NCI-H345 (cell line): ENCODE data around the gene RBBP8.

ENCODE experiments used
- DNase-seq: peaks from one replicate; lab custom pipeline; 2025; lab: John Stamatoyannopoulos, UW

The RBBP8 gene

GRCh38 chr18:22999212-22999611 lies 66.1 kb downstream of the RBBP8 start:
- DNase-seq: no peak

GRCh38 chr18:22999647-23000046 lies 66.5 kb downstream of the RBBP8 start:
- no peak for DNase-seq

DNA sequence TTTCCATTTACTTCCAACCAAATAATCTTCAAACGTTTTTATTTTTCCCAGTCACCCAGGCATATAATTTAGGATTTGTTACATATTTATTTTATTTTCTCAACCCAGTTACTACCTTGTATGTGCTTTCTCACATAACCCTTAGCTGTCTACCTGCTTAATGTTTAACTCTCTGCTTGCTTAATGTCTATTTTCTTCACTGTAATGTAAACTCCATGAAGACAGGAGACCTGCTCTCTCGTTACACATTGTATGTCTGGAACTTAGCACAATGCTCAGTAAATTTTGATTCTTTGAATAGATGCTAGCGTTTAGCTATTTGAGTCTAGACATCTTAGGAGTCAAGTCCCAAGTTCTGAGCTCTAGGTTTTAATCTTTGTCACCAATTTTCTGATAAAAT lies 70.2 kb downstream of the RBBP8 start:
- DNase-seq: no peak

- no peak for DNase-seq
These were observed 79.1 kb downstream of the RBBP8 start for GRCh38 chr18:23012249-23012648.

- DNase-seq: no peak
These were observed 87.6 kb downstream of the RBBP8 start for GRCh38 chr18:23020555-23021294.

DNA sequence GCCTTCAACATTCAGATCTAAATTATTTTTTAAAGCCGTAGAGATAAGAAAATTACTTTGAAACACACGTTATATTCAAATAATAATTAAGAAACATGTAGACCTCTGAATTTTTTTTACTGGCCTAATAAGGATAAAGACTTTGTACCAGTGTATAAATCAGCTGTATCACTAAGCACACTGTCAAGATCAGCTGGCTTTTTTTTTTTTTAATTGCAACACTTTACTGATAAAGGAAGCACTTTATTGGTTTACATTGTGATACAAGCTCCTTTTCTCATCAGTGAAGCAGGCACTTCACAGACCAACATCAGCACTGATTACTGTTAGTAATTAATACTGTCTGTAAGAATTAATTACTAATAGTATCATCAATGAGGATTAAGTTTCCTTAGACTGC lies 88.5 kb downstream of the RBBP8 start:
- no peak for DNase-seq

DNA sequence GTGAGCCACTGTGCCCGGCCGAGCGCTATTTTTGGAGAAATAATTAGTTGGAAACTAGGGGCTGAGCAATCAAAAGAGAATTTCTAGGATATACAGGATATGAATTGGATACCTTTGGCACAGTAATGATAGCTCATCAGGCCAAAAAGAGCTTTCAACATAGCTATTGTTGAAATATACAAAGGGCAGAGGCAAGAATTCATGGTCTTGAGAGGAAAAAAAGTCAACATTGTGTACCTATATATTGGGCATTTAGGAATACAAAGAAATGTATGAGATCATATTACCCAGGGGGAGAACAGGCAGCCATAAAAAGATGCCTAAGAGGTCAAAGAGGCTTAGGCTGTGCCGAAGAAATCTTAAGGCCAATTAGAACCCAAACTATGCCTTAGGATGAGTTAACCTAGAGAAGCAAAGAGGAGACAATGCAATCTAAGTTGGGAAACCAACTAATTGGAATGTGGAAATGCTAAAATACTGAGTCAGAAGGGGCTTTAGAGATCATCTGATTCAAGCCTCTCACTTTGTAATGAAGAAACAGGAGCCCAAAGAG lies 99.0 kb downstream of the RBBP8 start:
- no peak for DNase-seq

GRCh38 chr18:23033056-23033455 lies 99.9 kb downstream of the RBBP8 start:
- no peak for DNase-seq

DNA sequence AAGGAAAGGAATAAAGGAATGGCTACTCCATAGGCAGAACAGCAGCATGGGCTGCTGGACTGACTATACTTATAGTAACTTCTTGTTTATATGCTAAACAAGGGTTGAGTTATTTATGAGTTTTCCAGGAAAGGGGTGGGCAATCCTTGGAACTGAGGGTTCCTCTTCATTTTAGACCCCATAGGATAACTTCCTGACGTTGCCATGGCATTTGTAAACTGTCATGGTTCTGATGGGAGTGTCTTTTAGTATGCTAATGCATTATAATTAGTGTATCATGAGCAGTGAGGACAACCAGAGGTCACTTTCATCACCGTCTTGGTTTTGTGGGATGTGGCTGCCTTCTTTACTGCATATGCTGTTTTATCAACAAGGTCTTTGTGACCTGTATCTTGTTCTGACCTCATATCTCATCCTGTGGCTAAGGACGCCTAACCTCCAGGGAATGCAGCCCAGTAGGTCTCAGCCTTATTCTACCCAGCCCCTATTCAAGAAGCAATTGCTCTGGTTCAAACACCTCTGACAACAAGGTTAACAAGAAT lies 103.6 kb downstream of the RBBP8 start:
- DNase-seq: no peak

GRCh38 chr18:23037646-23038045 lies 104.5 kb downstream of the RBBP8 start:
- no peak for DNase-seq

- no peak for DNase-seq
These were observed 105.6 kb downstream of the RBBP8 start for GRCh38 chr18:23038712-23039111.

DNA sequence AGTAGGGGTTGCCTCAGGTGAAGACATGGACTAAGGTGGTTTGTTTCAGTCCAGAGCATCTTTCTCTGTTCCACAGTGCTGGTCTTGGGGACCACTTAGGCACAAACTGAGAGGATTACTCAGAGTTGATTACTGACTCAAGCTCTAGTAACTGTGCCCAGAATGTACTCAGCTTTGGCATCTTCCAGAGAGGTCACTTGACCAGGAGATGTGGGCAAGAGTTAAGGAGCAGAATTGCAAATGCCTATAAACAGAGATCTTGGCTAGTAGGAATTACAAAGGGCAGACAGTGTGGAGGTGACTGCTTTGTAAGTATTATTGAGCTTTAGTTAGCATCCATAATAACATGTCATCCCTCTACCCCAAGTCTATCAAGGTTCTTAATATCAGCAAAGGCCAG lies 109.0 kb downstream of the RBBP8 start:
- DNase-seq: no peak

DNA sequence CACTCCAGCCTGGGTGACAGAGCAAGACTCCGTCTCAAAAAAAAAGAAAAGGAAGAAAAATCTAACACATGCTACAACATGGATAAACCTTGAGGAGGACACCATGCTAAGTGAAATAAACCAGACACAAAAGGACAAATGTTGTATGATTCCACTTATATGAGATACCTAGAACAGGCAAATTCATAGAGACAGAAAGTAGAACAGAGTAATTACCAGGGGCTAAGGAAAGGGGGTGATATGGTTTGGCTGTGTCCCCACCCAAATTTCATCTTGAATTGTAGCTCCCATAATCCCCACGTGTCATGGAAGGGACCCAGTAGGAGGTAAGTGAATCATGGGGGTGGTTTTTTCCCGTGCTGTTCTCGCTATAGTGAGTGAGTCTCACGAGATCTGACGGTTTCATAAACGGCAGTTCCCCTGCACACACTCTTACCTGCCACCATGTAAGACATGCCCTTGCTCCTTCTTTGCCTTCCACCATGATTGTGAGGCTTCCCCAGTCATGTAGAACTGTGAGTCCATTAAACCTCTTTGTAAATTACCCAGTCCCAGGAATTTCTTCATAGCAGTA lies 110.8 kb downstream of the RBBP8 start:
- no peak for DNase-seq

GRCh38 chr18:23049698-23050373 lies 116.7 kb downstream of the RBBP8 start:
- DNase-seq: no peak

DNA sequence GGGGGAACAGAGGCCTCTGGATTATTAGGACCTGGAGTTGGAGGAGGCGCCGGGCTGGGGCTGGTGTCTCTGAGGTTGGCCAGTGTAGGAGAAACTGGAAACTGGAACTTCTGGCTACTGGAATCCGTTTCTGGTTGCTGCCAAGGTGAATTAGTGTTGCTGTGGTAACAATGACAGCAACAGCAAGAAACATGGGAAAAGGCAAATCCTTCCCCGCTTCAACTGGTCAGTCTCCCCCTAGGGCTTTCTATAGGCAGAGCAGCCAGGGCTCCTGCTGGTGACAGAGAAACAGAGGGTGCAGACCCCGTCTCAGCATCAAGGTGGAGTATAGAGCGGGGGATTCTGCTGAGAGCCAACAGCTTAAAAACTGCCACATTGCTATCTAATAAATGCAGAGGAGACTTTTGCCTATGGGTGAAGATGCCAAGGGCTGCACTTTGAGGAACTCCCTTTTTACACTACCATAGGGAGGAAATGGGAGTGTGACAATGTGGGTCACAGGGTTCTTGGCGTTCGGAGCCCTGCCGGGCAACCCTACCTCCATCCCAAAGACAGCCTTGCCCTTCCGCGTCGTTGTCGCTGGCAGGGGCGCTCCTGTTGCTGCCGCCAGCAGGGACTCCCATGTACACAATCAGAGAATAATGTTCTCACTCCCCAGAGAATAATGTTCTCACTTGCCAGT lies 120.8 kb downstream of the RBBP8 start:
- no peak for DNase-seq

DNA sequence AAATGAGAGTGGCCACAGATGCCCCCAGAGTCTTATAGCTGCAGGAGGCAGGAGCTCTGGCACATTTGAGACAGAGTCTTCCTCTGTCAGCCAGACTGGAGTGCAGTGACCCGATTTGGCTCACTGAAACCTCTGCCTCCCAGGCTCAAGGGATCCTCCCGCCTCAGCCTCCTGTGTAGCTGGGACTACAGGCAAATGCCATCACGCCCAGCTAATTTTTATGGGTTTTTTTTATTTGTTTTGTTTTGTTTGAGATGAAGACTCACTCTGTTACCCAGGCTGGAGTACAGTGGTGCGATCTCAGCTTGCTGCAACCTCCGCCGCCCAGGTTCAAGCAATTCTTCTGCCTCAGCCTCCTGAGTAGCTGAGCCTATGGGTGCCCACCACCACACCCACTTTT lies 121.4 kb downstream of the RBBP8 start:
- no peak for DNase-seq

GRCh38 chr18:23056315-23056714 lies 123.2 kb downstream of the RBBP8 start:
- DNase-seq: no peak

GRCh38 chr18:23057096-23057495 lies 124.0 kb downstream of the RBBP8 start:
- no peak for DNase-seq

DNA sequence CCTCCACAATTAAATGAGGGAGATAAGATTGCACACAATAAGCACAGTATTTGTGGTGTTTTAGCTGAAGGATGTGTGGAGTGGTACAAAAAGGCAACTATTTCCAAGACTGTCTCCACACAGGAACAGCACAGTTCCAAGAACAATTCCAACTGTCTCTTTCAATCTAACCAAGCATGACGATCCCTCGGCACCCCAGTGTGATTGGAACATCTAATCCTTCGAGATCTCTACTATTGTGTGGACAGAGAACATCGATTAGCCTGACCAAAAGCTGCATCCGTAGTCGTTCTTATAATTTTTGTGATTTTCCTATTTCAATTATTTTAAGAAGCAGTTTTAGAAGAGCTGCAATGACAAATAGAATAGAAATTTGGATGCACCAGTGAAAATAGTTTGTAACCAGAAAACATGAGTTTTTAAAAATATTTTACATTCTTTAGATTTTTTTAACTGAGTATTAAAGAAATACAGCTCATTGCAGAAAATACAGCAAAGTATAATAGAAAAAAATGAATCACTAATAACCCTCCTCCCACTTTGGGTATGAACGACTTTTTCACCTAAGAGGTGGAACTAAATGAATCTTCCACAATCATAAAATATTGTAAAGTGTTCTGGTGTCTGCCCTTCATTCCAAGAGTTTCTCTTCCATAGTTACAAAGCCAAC lies 125.8 kb downstream of the RBBP8 start:
- DNase-seq: no peak

DNA sequence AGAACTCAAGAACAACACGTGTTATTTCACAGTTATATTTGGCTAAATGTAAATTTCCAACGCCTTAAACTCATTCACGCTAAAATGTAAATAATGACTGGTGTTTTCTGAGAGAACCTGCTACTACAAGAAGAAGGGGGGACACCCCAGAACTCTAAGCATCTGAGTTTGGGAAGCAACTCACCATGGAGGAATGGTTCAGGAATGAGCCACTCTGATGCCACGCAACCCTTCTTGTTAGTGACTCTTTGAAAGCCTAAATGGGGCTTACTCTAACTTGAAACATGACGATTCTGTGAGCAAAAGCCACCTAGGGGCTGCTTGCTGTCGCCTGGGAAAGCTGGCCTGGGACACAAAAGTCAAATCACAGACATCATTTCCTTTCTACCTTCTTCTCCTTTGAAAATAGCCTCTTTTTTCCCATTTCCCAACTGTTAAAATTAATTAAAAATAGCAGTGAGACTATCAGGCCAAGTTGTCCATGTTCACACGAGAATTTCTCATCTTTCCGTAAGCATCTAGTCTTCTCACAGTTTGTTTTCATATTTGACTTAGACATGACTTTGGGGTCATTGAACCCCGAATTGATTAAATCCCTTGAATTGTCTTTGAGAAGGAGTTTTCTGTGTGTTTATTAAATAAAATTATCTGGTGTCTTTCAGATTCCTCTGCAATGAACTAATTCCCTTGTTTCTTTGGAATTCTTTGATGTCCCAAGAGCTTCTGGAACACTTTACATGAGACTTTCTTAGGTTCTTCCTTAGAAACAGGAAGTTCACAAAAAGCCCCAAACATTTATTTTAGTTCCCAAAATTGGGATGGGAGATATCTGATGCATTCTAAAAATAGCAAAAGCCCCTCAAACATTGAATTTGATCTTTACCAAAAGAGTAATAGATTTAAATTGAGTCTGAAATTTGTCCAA lies 126.7 kb downstream of the RBBP8 start:
- DNase-seq: no peak

DNA sequence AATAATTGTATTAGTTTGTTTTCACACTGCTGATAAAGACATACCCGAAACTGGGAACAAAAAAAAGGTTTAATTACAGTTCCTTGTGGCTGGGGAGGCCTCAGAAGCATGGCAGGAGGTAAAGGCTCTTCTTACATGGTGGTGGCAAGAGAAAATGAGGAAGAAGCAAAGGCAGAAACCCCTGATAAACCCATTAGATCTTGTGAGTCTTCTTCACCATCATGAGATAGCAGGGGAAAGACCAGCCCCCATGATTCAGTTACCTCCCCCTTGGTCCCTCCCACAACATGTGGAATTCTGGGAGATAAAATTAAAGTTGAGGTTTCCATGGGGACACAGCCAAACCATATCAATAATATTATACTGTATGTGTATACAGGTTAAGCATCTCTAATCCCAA lies 128.9 kb downstream of the RBBP8 start:
- DNase-seq: no peak
